Placental epithelial cell (primary cell): ENCODE results near the gene SLC39A6. TPM values are rescaled to one million over a fixed set of nuclear protein-coding genes. Genes with fewer than 3 reads are reported as not detected.

Experiments used
- total RNA-seq: library from RNA; depleted of rRNA; stranded (reverse); fragments of >200 nt; gene quantifications from 2 replicates; pipeline ENCODE4 v1.2.3, GENCODE V29; 2012

Gene SLC39A6, protein sequence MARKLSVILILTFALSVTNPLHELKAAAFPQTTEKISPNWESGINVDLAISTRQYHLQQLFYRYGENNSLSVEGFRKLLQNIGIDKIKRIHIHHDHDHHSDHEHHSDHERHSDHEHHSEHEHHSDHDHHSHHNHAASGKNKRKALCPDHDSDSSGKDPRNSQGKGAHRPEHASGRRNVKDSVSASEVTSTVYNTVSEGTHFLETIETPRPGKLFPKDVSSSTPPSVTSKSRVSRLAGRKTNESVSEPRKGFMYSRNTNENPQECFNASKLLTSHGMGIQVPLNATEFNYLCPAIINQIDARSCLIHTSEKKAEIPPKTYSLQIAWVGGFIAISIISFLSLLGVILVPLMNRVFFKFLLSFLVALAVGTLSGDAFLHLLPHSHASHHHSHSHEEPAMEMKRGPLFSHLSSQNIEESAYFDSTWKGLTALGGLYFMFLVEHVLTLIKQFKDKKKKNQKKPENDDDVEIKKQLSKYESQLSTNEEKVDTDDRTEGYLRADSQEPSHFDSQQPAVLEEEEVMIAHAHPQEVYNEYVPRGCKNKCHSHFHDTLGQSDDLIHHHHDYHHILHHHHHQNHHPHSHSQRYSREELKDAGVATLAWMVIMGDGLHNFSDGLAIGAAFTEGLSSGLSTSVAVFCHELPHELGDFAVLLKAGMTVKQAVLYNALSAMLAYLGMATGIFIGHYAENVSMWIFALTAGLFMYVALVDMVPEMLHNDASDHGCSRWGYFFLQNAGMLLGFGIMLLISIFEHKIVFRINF
- total RNA-seq = 45.9 and 54.3 TPM in 2 replicates

DNA sequence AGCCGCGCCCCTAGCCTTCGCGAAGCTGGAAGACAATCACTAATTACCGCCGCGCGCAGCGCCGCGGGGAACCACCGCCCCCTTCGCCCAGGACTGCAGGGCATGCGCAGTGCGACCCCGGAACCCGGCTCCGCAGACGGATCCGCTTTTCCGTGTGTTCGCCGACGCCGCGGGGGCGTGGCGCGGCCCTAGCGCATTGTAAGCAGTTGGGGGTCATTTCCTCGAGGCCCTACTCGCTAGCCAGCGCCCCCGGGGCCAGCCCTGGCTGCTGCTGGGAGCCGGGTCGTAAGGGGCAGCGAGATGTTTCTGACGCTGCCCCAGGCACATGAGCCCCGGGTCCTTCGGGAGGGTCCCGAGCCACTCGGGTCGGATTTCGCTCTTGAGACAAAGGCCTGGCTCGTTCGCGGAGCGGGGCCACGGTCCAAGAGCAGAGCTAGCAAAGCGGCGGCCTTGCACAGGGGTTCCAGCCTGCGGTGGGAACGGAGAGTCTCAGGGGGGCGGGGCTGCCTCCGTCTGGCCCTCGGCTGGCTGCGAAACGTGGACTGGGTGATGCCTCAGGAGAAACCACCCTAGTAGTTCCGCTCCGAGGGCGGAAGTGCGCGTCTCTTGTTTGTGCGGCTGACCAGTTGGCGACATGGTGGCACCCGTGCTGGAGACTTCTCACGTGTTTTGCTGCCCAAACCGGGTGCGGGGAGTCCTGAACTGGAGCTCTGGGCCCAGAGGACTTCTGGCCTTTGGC is at the start of gene SLC39A6, which contains the start of gene ELP2:
SLC39A6 (minus strand) TSS at position 41 of the 739 bp plus-strand sequence. CDS start 2,333 bp downstream, outside the sequence.
ELP2 (plus strand) TSS at position 600 of the 739 bp plus-strand sequence; CDS start at position 635, 35 bp downstream.

DNA sequence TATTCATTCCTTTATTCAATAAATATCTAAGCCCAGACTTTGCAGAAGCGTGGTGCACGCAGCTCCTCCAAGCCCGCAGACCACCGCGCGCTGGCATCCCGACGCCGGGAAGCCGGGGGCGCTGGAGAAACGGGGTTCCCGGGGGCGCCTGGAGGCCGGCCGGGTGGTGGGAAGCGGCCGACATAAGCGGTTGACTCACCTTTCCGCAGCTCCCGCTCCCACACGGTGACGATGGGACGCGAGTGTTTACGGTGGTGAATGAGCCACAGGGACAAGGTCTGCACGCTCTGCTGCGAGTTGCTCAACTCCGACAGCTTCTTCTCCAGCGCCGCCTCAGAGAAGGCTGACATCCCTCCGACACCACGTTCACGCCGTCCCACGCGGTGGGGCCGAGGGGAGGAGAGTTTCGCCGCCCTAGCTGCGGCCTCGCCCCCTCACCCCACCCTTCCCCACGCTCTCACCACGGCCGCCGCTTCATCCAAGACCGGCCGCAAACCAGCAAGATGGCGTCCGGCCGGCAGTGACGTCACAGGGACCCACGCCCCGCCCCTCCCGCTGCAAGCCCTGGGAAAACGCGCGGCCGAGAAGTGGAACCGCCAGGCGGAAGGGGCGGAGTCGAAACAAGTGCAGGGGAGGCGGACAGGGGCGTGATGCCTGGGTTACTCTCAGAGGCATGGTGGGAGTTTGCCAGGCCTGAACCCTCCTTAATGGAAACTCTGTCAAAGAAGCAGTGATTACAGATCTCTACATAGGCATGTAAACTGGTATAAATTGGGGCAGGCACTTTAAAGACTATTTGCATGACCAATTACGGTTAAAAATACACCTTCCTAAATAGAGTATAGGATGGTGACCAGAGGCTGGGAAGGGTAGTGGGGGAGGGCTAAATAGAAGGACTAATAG is 61.8 kb downstream of the SLC39A6 start, which contains the start of gene RPRD1A:
RPRD1A (minus strand) TSS at position 505 of the 903 bp plus-strand sequence; CDS start at position 350, 155 bp downstream.

Other genes with a start within 250 kb of the SLC39A6 start
- 18.8 and 28.2 TPM in 2 replicates for gene RPRD1A, start 61.8 kb downstream of the SLC39A6 start, total RNA-seq
- gene ELP2, start 559 bp upstream of the SLC39A6 start, total RNA-seq = 70.8 and 81.3 TPM in 2 replicates
- 0.39 and 0.76 TPM in 2 replicates for gene MOCOS, start 58.2 kb upstream of the SLC39A6 start, total RNA-seq
- gene FHOD3, start 168.4 kb upstream of the SLC39A6 start, total RNA-seq = 0.39 TPM in 1 of 2 replicates, not detected in the other